Pancreas (tissue), 10 donors: ENCODE measurements around the gene MRPS18B. TPM values are rescaled to one million over a fixed set of nuclear protein-coding genes. Genes with fewer than 3 reads are reported as not detected.

Source experiments
- ATAC-seq, 4 donors: fragments of 200-7000 bp; cut with Tn5 transposase; one replicate each; pipeline versions ENCODE4 v1.8.0 to v1.9.1; 2020; ENCODE audit warnings: mild to moderate bottlenecking in 4 of 4, moderate library complexity in 4 of 4
- DNase-seq, 6 donors: peaks; one replicate each; pipeline ENCODE4 v3.0.0-alpha.2; 2020
- FAIRE-seq: peaks from 2 replicates; lab custom pipeline; 2012; peaks lifted over from hg19 to GRCh38; lab: Jason Lieb, UNC
- H3K27ac ChIP-seq, 4 donors: fragments of 200-600 bp; sonication (generic); 1 replicate in 3 of 4; 2 replicates in 1 of 4; pipeline versions ENCODE4 v1.5.0 to v1.8.0; 2020
- H3K27me3 ChIP-seq, 4 donors: fragments of 200-600 bp; one replicate each; pipeline ENCODE4 v1.8.0; 2021
- H3K36me3 ChIP-seq, 3 donors: fragments of 200-600 bp; sonication (generic) in 1 of 3; one replicate each; pipeline versions ENCODE4 v1.5.0 to v1.8.0; 2020 to 2021
- H3K4me1 ChIP-seq, 3 donors: fragments of 200-600 bp; one replicate each; pipeline ENCODE4 v1.8.0; 2021
- H3K4me3 ChIP-seq, 4 donors: fragments of 200-600 bp; sonication (generic) in 2 of 4; one replicate each; pipeline versions ENCODE4 v1.5.0 to v1.8.0; 2020 to 2021
- H3K9me3 ChIP-seq, 4 donors: fragments of 200-600 bp; one replicate each; pipeline ENCODE4 v1.8.0; 2021
- WGBS, 2 donors: extraction: QIAGEN DNeasy Blood & Tissue Kit; methylation state at CpG; one replicate each; pipeline ENCODE4 v1.1.7; 2013; 5-methylcytosine and 5-hydroxymethylcytosine counted together
- intact Hi-C, 3 donors: fragments of 100-400 bp; cut with DNase I; formaldehyde crosslinking; loops; one replicate each; pipeline versions ENCODE4 v1.11.1 to v1.14.2; 2022
- polyA plus RNA-seq, 2 donors: library from polyadenylated mRNA; stranded (reverse); fragments of 200-250 nt; gene quantifications; one replicate each; pipeline ENCODE4 v1.2.3, GENCODE V29; 2013
- total RNA-seq, 6 donors: library from RNA; stranded (reverse); fragmentation: NEBNext Ultra II Directional in 4 of 6; extraction: Animal tissue kit (Norgen Biotek cat#: 25700) in 4 of 6; gene quantifications; one replicate each; pipeline versions ENCODE4 v1.2.1 to v1.2.4, GENCODE V29; 2021 to 2023
- TF ChIP-seq, protein P1 (sequence below), 4 donors: fragments of 200-600 bp; sonication (generic) in 3 of 4; IDR thresholded peaks; one replicate each; pipeline versions ENCODE4 v1.5.0 to v1.8.0; 2021; ENCODE audit warnings: antibody characterized with exemption in 4 of 4
- donor health status: healthy with polysubstance abuse.
- donor health status: DM: no; HTN: no; CAD: no; lungs with moderate emphysema.
- donor health status: DM: no; HTN: no; CAD: no.
- donor health status: control.
- donor health status: control.
- donor health status: Bipolar disorder and iron deficiency.
- donor health status: DM: yes; HTN: yes; CAD: no.
- donor health status: DM: no; HTN: no; CAD: no.
- donor health status: DM: no; HTN: no; CAD: no.
- donor health status: DM: yes; HTN: yes; CAD: no.

Gene MRPS18B
- total and polyA plus RNA-seq, 8 donors = 22.9 to 41.1 (median 29.1) TPM

- peaks cover 18 to 38% (median 32%) of the 10 kb centered on the region in 3 donors for H3K4me1 ChIP-seq
- no peaks in the 10 kb centered on the region for H3K9me3 ChIP-seq
- H3K27ac ChIP-seq = no peak overlapping the region
- WGBS, 2 donors = 44 to 46% methylated on average over 9 of the region's 9 CpGs
- DNase-seq (no peak), ATAC-seq (no peak), FAIRE-seq (no peak)
- TF ChIP-seq, protein P1, sequence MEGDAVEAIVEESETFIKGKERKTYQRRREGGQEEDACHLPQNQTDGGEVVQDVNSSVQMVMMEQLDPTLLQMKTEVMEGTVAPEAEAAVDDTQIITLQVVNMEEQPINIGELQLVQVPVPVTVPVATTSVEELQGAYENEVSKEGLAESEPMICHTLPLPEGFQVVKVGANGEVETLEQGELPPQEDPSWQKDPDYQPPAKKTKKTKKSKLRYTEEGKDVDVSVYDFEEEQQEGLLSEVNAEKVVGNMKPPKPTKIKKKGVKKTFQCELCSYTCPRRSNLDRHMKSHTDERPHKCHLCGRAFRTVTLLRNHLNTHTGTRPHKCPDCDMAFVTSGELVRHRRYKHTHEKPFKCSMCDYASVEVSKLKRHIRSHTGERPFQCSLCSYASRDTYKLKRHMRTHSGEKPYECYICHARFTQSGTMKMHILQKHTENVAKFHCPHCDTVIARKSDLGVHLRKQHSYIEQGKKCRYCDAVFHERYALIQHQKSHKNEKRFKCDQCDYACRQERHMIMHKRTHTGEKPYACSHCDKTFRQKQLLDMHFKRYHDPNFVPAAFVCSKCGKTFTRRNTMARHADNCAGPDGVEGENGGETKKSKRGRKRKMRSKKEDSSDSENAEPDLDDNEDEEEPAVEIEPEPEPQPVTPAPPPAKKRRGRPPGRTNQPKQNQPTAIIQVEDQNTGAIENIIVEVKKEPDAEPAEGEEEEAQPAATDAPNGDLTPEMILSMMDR (IDR thresholded peaks at IDR 0.05) = no peak
- intact Hi-C loops = no loop called here
- H3K36me3 ChIP-seq = peaks cover 6 to 38% (median 7%) of the 10 kb centered on the region in 3 donors
- no peak overlapping the region for H3K4me3 ChIP-seq
- no peaks in the 10 kb centered on the region for H3K27me3 ChIP-seq
Measured at GRCh38 chr6:30611150-30611855, 6.3 kb upstream of the MRPS18B start.

- H3K9me3 ChIP-seq = no peaks in the 10 kb centered on the region
- no peak overlapping the region for H3K4me3 ChIP-seq
- H3K27me3 ChIP-seq = no peaks in the 10 kb centered on the region
- intact Hi-C loops = no loop called here
- 34 to 47% methylated on average over 2 of the region's 2 CpGs for WGBS, 2 donors
- peaks cover 18 to 38% (median 32%) of the 10 kb centered on the region in 3 donors for H3K4me1 ChIP-seq
- H3K36me3 ChIP-seq = peaks cover 2 to 38% (median 9%) of the 10 kb centered on the region in 3 donors
- TF ChIP-seq, protein P1 (IDR thresholded peaks at IDR 0.05) = no peak
- no peak overlapping the region for H3K27ac ChIP-seq
- ATAC-seq (no peak), FAIRE-seq (no peak), DNase-seq (no peak)
Measured at GRCh38 chr6:30611856-30612194, 5.8 kb upstream of the MRPS18B start.

DNA sequence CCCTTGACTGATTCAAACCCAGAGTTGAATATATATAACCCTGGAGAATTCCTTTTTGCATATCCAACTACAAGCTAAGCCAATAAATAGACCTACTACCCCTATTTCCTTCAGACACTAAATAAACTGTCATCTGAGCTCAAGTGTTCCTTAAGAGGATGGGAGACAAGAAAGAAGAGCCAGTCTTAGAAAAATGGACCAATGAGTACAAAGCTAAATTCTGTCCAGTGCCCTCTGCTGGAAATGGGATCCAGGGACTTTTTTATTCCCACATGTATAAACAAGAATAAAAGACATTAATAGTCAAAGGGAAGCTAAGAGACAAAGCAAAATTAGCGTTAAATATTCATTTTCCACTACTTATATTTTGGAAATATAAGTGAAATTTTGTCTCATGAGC is 5.4 kb upstream of the MRPS18B start:
- peak overlapping the region in 1 of 4 donors; percentile 98 for H3K27ac ChIP-seq
- ATAC-seq = no peak

DNA sequence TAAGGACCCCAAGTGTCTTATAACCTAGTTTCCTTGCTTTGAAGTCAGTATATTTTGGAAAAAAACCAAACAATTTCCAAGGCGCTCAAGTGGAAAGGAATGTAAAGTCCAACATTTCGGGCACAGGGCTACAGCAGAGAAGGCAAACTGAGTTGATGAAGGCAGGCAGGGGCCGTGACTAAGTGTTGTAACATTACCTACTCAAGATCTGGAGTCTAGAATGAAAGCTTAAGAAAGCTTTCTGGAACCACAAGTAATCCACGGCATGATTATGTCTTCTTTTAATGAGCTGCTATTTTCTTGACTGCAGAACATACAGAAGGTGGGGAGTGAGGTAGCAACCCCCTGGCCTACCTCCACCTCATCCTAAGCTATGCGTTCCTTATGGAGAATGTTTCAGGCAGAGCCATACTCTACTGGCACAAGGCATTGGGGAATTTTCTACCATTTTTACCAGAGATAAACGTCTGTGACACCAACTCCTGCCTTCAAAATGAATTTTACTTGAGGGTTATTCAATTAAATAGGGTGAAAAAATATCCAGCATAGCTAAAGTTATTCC is 4.9 kb upstream of the MRPS18B start:
- WGBS, 2 donors = 24 to 30% methylated on average over 6 of the region's 6 CpGs

More for the DNA sequence above, 5.4 kb upstream of the MRPS18B start:
- DNase-seq = no peak
- TF ChIP-seq, protein P1 (IDR thresholded peaks at IDR 0.05) = no peak
- Histone ChIP-seq H3K4me3 (no peak overlapping the region), H3K4me1 (peaks cover 18 to 38% (median 32%) of the 10 kb centered on the region in 3 donors), H3K9me3 (no peaks in the 10 kb centered on the region), H3K27me3 (no peaks in the 10 kb centered on the region), H3K36me3 (peaks cover 0 to 35% (median 8%) of the 10 kb centered on the region in 3 donors)
- 41 to 52% methylated on average over 1 of the region's 1 CpG for WGBS, 2 donors
- FAIRE-seq = no peak
- intact Hi-C loops = no loop called here

More for the DNA sequence above, 4.9 kb upstream of the MRPS18B start:
- TF ChIP-seq, protein P1 (IDR thresholded peaks at IDR 0.05) = no peak
- Histone ChIP-seq H3K4me1 (peaks cover 18 to 38% (median 32%) of the 10 kb centered on the region in 3 donors), H3K4me3 (no peak overlapping the region), H3K36me3 (peaks cover 0 to 29% (median 6%) of the 10 kb centered on the region in 3 donors), H3K27me3 (no peaks in the 10 kb centered on the region), H3K27ac (peak overlapping the region in 2 of 4 donors; percentile 13 to 98), H3K9me3 (no peaks in the 10 kb centered on the region)
- no peak for DNase-seq
- FAIRE-seq = no peak
- no peak for ATAC-seq
- intact Hi-C loops = no loop called here
